Uterine smooth muscle cell (primary cell): ENCODE measurements around the gene HNRNPCL4. TPM values are rescaled to one million over a fixed set of nuclear protein-coding genes. Genes with fewer than 3 reads are reported as not detected.

Experiments used
- total RNA-seq: library from RNA; depleted of rRNA; stranded (reverse); fragments of >200 nt; gene quantifications from 2 replicates; pipeline ENCODE4 v1.2.3, GENCODE V29; 2014

Gene HNRNPCL4
- not detected in 2 replicates for total RNA-seq

DNA sequence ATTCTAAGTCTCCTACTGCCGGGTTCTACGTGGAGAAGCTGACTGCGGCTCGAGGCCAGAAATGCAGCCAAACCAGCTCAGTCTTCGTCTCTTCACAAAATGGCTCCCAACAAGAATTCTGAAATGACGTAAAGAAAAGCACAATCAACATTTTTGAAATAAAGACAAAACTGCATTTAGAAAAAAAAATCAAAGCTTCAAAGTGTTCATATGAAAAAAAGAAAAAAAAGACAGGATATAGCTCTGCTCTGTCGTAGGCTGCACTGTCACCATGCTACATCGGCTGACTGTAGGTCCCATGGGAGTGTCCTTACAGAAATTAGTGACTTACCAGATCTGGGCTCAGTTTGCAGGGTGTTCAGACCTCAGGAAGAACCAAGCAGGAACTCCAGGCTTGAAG lies at the start of gene HNRNPCL4:
HNRNPCL4 (minus strand) TSS at position 101 of the 400 bp plus-strand sequence. CDS start 164 bp downstream, outside the sequence.

DNA sequence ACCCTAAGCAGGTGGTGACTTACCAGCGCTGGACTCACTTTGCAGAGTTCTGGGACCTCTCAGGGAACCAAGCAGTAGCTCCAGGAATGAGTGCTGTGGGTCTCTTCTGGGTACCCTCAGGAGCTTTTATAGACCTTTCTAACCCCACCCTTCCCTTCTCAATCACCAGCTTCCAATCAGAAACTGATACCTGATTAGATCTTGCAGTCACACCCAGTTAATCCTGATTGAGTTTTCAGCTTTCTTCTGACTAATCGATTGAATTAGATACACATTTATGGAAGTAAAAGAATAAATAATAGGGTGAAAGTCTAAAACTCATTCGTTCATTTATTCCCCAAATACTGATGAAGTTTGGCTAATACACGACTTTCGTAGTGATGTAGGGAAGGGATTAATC lies 35.9 kb upstream of the HNRNPCL4 start, which contains the start of gene PRAMEF13:
PRAMEF13 (minus strand) TSS at position 101 of the 400 bp plus-strand sequence. CDS start 1,820 bp downstream, outside the sequence.

DNA sequence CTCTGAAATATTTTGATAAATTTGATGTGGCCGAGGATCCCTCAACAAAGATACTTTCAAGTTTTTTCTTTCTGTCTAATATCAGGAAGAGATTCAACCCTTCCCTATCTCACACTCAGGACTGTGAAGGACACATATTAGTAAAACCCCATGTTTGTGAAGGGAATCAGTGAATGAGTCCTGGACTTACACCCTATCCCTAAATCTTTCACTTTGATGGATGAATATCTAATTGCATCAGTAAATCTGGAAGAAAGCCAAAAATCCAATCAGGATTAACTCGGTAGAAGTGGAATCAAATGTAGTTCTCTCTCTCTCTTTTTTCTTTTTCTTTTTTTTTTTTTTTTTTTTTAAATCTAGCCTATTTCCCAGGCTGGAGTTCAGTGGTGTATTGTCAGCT lies 6.1 kb upstream of the HNRNPCL4 start, which contains the start of gene PRAMEF9:
PRAMEF9 (plus strand) TSS at position 301 of the 400 bp plus-strand sequence. CDS start 3,433 bp downstream, outside the sequence.

DNA sequence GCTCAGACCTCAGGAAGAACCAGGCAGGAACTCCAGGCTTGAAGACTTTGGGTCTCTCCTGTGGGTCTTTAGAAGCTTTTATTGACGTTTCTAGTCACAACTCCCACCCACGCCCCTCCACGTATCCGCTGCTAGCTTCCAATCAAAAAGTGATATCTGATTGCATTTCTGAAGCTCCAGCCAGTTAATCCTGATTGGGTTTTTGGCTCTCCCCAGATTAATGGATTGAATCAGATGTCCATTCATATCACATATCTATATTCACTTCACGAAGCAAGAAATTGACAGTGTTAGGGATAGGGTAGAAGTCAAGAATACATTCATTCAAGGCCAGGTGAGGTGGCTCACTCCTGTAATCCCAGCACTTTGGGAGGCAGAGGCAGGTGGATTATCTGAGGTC lies 9.5 kb downstream of the HNRNPCL4 start, which contains the start of gene PRAMEF26:
PRAMEF26 (minus strand) TSS at position 101 of the 400 bp plus-strand sequence. CDS start 2,914 bp downstream, outside the sequence.

DNA sequence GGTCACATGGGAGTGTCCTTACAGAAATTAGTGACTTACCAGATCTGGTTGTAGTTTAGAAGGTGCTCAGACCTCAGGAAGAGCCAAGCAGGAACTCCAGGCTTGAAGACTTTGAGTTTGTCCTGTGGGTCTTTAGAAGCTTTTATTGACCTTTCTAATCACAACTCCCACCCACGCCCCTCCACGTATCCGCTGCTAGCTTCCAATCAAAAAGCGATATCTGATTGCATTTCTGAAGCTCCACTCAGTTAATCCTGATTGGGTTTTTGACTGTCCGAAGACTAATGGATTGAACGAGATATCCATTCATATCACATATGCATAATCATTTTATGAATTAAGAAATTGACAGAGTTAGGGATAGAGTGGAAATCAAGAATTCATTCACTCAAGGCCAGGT lies 48.7 kb downstream of the HNRNPCL4 start, which contains the start of gene HNRNPCL2:
HNRNPCL2 (minus strand) TSS at position 101 of the 400 bp plus-strand sequence. CDS start 454 bp downstream, outside the sequence.

Other genes with a start within 250 kb of the HNRNPCL4 start
- not detected in 2 replicates for gene PRAMEF7, start 249.0 kb downstream of the HNRNPCL4 start, total RNA-seq
- gene PRAMEF6, start 218.1 kb downstream of the HNRNPCL4 start, total RNA-seq, result not detected in 2 replicates
- not detected in 2 replicates for gene PRAMEF27, start 109.1 kb downstream of the HNRNPCL4 start, total RNA-seq
- not detected in 2 replicates for gene HNRNPCL3, start 104.9 kb downstream of the HNRNPCL4 start, total RNA-seq
- gene PRAMEF25, start 94.9 kb downstream of the HNRNPCL4 start, total RNA-seq, result not detected in 2 replicates
- gene HNRNPCL2, start 48.8 kb downstream of the HNRNPCL4 start, total RNA-seq, result not detected in 2 replicates
- gene PRAMEF26, start 9.6 kb downstream of the HNRNPCL4 start, total RNA-seq, result not detected in 2 replicates
- gene PRAMEF9, start 6.2 kb upstream of the HNRNPCL4 start, total RNA-seq, result not detected in 2 replicates
- gene PRAMEF13, start 35.8 kb upstream of the HNRNPCL4 start, total RNA-seq, result not detected in 2 replicates
- not detected in 2 replicates for gene PRAMEF18, start 60.5 kb upstream of the HNRNPCL4 start, total RNA-seq
- gene PRAMEF5, start 88.6 kb upstream of the HNRNPCL4 start, total RNA-seq, result not detected in 2 replicates
- not detected in 2 replicates for gene PRAMEF8, start 119.5 kb upstream of the HNRNPCL4 start, total RNA-seq
- not detected in 2 replicates for gene PRAMEF33, start 137.9 kb upstream of the HNRNPCL4 start, total RNA-seq
- not detected in 2 replicates for gene PRAMEF15, start 149.9 kb upstream of the HNRNPCL4 start, total RNA-seq
- not detected in 2 replicates for gene PRAMEF14, start 181.5 kb upstream of the HNRNPCL4 start, total RNA-seq
- gene PRAMEF19, start 206.3 kb upstream of the HNRNPCL4 start, total RNA-seq, result not detected in 2 replicates
- not detected in 2 replicates for gene PRAMEF17, start 224.0 kb upstream of the HNRNPCL4 start, total RNA-seq
- not detected in 2 replicates for gene PRAMEF20, start 244.8 kb upstream of the HNRNPCL4 start, total RNA-seq